Testis (tissue), 2 donors: ENCODE measurements around the gene MAT2B.

Experiments
- POLR2A ChIP-seq: fragments of 450-650 bp; IDR thresholded peaks from one replicate; pipeline ENCODE4 v1.6.1; 2017; ENCODE audit warnings: antibody characterized with exemption, mild to moderate bottlenecking, moderate library complexity
- TF ChIP-seq, protein P1 (sequence below), 3 experiments: fragments of 450-650 bp in 2 of 3; fragments of 200-600 bp in 1 of 3; sonication (generic) in 1 of 3; IDR thresholded peaks; one replicate each; pipeline ENCODE4 v1.5.1; 2016 to 2019; ENCODE audit warnings: antibody characterized with exemption in 3 of 3, mild to moderate bottlenecking in 2 of 3, moderate library complexity in 1 of 3

- TF ChIP-seq, protein P1, sequence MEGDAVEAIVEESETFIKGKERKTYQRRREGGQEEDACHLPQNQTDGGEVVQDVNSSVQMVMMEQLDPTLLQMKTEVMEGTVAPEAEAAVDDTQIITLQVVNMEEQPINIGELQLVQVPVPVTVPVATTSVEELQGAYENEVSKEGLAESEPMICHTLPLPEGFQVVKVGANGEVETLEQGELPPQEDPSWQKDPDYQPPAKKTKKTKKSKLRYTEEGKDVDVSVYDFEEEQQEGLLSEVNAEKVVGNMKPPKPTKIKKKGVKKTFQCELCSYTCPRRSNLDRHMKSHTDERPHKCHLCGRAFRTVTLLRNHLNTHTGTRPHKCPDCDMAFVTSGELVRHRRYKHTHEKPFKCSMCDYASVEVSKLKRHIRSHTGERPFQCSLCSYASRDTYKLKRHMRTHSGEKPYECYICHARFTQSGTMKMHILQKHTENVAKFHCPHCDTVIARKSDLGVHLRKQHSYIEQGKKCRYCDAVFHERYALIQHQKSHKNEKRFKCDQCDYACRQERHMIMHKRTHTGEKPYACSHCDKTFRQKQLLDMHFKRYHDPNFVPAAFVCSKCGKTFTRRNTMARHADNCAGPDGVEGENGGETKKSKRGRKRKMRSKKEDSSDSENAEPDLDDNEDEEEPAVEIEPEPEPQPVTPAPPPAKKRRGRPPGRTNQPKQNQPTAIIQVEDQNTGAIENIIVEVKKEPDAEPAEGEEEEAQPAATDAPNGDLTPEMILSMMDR (IDR thresholded peaks at IDR 0.05): no peak
- TF ChIP-seq POLR2A: no peak
Measured at GRCh38 chr5:163506726-163507125, 1.3 kb downstream of the MAT2B start.
